Epidermal melanocyte (primary cell): ENCODE measurements around the gene PREX1.

ENCODE experiments used
- DNase-seq: peaks from one replicate; pipeline ENCODE4 v3.0.0; 2011; ENCODE audit warnings: low spot score; ENCODE audit not compliant: insufficient read length

PREX1 gene

DNA sequence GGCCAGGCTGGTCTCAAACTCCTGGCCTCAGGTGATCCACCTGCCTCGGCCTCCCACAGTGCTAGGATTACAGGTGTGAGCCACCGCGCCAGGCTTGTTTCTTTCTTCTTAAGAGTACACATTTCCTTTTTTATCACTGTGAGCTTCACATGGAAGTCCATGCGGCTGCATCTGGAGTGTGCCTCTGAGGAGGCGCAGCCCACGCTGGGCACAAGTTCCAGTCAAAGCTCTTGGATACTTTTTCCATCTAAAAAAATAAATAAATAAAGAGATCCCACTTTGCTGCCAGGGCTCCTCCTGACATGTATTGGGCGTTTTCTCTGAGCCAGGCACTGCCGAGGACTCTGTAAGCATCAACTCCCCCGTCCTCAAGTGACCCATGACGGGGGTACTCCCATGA lies 123.0 kb downstream of the PREX1 start:
- no peak for DNase-seq

DNA sequence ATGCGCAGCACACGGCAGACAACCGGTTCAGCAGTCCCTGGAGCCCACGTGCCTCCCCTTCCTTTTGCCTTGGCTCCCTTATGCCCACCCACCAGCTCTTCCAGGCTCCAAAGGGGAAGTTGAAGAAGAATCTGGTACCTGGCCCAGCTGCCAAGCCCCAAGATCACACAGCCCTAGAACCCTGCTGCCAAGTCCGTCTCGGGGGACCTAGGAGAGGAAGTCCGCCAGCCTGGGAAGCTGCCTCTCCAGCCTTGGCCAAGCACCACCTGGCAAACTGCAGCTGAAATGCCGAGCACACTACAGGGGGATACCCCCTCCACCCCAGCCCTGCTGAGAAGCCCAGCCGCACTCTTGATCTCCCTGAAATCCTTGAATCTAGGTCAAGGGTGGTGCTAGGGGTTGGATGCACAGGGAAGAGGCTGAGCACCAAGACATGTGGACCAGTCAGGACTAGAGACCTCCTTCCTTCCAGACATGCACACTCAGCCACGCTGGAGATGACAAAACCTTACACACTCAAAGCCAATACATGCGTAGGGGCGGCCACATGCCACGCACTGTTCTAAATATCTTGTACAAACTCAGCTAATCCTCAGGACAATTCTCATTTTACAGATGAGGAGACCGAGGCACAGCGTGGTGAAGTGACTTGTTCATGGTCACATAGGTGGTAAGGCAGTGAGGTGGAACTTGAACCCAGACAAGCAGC lies 124.1 kb downstream of the PREX1 start:
- no peak for DNase-seq

DNA sequence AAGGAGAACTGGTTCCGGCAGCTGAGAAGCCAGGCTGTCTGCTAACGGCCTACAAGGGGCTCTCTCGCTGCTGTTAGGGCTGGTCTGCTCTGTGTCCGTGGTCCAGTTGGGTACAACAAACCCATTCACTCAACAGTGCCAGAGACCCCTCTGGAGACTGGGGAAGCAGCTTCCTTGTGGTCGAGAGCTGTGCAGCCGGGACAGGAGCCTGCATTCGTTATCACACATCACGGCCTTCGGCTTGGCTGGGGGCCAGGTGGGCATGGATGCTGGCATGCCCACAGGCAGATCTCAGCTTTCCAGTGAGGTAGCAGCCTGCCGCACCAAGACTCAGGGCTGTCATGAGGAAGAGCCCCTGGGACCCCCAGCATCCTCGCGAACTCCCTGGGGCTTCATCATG lies 124.7 kb downstream of the PREX1 start:
- DNase-seq, result no peak

DNA sequence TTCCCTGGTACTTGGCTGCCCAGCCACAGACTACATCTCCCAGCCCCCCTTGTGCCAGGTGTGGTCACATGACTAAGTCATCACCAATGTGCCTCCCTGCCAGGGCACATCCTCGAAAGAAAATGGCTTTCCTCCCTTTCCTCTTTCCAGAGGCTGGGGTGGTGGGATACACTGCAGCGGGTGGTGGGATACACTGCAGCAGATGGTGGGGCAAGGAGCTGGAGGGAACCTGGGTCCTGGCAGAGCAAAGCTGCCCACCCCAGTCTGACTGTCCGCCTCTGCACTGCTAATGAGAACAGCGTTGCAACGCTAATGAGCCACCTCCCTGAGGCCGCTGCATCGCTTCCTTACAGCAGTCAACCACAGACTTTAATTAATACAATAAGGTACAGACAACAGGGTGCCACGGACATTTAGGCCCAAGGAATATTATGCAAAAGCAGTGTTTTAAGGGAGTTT lies 125.3 kb downstream of the PREX1 start:
- DNase-seq, result no peak

DNA sequence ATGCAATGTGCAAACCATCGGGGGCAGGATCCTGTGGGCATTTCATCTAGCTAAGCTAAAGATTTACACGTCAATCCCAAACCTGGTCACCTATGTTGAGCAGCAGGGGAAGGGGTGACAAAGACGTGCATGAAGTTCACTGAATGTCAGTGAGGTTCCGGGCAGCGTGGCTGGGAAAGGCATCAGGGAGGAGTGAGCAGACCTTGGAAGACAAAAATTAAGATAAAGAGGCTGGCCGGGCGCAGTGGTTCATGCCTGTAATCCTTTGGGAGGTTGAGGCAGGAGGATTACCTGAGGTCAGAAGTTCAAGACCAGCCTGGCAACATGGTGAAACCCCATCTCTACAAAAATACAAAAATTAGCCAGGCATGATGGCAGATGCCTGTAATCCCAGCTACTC lies 126.1 kb downstream of the PREX1 start:
- DNase-seq, result no peak

DNA sequence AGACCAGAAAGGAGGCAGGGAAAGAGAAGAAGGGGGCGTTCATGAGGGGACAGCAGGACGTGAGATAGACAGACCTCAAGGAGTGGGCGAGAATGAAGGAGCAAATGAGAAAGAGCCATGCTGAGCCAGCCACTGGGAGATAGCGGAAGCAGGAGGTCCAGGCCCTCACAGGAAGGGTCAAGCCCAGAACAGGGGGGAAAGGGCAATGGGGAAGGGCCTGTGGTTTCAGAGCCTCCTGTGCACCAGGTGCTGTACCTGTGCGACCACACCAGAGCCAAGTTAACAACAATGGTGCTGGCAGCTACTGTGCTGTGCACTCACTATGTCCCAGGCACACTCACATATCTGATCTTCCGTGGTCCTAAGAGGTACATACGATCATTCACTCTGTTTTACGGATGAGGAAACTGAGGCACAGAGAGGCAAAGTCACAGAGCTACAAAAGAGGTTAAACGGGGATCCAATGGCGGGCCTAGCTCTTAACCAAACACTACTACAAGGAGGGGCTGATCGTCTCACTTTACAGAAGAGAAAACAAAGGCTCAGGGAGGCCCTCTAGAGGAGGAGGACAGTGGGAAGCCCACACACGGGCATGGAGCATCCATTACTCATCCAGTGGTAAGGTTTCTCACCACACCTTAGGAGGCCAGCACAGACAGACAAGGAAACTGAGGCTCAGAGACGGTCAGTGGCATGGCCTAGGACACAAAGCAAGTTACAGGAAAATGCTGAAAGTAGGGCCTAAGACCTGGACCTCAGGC lies 129.1 kb downstream of the PREX1 start:
- DNase-seq, result no peak

DNA sequence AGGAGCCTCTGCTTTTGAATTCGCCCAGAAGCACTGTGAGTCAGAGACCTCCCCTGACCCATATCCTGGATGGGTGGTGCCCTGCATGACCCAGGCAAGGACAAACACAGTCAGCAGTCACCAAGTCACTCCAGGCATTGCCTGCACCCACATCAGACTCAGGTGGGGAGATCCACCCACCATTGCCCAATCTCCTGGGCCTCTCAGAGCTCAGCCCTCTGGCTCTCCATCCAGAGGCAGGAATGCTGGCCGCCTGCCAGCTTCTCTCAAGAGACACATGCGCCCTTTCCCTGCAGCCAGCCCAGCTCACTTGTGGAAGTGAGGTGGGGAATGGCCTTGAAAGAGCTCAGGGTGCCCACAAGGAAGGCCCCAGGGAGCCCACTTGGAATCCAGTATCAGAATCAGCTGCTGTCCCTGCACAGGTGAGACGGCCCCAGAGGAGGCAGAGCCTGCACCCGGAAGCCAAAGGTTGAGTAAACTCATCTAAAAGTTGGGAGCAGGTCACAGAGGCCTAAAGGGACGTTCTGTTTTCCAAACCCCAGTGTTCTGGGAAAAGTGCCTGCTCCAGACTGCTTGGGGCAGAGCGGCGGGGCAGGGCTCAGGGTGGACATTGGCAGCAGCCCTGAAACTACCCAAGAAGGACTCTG lies 129.8 kb downstream of the PREX1 start:
- peak; percentile 63 for DNase-seq

DNA sequence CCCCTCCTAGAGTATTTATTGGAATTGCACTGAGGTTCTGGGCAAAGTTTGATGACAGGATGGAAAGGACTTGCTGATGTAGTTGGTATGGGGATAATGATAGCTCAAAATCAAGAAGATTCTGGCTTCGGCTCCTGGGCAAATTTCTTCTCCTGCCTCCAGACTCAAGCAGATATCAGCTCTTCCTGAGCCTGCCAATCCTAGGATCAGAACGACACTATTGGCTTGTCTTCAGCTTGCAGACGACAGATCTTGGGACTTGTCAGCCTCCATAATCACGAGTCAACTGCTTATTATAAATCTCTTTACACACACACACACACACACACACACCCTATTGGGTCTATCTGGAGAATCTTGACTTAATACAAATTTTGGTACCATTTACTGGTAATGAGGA lies 131.1 kb downstream of the PREX1 start:
- DNase-seq, result no peak

DNA sequence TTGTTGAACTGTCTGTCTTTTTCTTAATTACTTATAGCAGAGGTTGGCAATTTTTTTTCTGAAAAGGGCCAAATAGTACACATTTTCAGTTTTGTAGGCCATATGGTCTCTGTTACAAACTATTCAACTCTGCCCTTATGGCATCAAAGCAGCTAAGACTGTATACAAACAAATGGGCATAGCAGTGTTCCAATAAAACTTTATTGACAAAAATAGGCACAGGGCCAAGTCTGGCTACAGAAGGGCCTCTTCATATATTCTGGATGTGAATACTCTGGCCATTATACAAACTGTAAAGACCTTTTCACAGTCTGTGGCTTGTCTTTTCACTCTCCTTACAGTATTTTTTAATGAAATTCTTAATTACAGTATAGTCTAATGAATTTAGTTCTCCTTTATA lies 132.1 kb downstream of the PREX1 start:
- no peak for DNase-seq

DNA sequence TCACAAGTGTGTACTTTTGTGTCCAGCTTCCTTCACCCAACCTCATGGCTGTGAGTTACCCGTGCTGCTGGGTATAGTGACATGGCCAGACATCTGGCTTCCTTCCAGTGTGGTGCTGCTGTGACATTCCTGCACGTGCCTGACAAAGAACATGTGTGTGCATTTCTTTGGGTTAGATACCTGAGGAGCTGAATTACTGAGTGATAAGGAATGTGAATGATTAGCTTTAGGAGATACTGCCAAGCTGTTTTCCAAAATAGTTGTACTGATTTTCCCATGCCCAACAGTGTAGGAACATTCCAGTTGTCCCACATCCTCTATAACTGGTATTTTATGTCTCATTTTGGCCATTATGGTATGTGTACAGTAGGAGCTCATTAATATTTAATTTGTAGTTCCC lies 132.5 kb downstream of the PREX1 start:
- DNase-seq, result no peak

DNA sequence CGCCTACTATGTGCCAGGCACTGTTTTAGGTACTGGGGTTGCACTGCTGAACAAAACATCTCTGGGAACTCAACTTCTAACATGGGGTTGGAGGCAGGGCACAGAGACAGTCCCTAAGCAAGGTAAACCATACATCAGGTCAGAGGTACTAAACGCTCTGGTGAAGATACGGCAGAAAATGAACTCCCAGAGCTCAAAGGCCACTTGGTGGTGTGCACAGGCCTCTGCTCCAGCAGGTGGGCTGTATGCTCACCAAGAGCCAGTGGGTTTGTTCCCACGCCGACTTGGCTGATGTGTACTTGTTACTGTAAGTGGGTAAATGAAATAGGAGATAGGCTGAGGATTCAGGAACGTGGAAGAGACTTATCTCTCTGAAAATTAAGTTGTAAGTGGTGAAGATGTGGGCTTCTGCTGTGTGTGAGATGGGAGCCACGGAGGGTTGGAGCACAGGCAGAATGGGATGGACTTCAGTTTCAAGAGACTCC lies 133.4 kb downstream of the PREX1 start:
- no peak for DNase-seq

DNA sequence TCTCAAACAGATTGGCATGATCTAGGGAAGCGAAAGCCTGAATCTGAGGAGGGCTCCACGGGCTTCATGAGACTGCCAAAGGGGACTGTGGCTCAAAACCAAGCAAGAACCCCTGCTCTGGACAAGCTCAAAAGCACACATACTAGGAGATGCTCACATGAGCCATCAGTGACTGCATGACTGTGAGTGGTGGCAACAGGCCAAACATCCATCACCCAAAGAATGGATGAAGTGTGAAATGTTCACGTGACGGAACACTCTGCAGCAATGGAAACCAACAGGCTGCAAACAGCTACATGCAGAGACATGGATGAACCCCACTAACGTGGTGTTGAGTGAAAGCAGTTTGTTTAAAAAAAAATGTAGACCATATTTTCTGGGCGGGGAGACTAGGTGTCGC lies 136.3 kb downstream of the PREX1 start:
- no peak for DNase-seq

DNA sequence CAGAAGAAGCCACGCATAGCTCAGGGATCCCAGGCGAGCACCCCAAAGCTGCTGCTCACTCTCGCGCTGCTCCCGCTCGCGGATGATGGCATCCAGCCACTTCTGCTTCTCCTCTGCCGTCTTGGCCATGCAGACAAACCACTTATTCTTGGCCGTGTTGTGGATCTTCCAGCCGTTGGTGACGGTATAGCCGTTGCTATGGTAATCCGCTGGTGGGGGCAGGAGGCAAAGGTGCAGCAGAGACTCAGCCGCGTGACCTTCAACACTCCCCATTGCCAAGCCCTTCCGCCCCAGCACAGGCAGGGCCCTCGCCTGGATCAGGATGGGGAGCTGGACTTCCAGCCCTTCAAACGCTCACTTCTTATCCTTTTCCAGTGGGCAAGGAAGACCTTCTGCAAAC lies 136.9 kb downstream of the PREX1 start:
- DNase-seq, result no peak

DNA sequence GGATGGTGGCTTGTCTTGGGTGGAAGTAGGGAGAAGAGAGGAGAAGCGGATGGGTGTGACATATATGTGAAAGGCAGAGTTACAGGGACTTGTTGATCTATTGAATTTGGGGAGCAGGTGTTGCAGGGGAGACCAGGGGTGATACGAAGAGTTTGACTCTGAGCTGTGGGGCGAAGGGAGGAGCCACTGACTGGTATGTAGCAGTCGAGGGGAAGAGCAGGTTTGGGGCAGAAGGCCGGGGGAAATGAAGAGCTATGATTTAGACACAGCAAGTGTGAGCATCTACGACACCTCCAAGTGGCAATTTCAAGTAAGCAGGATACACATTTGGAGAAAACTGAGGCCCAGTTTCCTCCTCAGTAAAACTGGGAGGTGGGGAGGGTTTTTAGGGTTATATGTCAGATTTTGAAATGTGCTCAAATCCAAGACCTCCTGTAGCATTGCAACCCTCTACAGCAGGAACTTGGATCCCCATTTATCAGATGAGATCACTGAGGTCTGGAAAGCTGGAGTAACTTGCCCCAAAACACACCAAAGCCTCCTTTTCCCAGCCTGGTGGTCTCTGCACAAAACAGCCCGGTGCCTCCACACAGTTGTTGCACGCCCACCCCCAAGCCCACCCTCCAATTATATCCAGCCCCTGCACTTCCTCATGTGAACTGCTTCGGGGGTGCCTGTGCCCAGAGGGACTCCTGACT lies 137.8 kb downstream of the PREX1 start:
- no peak for DNase-seq

DNA sequence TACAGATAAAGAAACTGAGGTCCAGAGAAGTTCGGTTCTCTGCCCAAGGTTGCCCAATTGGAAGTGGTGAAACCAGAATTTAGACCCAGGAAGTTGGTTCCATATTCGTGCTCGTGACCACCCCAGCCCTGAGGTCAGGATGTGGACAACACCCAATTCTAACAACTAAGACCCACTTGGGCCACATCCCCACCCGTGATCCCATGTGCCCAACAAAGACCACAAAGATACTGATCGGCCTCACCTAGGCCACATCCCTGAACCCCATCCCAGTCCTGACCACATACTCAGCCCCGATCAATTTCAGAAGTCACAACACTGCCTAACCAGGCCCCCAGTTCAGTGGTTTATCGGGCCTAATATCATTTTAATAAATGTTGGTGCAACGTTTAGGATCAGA lies 138.4 kb downstream of the PREX1 start:
- DNase-seq, result no peak

DNA sequence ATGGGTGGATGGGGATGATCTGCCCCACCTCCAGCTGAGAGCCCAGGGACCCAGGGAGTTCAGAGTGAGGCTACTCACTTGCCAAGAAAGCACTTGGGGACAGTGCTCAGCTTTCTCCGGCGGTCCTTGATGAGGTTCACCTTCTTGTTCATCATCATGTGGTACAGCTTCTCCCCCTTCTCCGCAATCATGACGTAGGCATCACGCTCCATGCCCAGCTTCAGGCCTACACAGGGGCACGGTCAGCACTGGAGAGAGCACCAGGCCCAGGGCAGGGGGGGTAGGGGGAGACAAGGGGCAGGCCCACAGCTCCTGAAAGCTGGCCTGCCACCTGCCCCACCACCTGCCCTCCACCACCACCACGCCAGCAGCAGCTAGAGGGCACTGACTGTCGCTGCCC lies 139.2 kb downstream of the PREX1 start:
- no peak for DNase-seq

DNA sequence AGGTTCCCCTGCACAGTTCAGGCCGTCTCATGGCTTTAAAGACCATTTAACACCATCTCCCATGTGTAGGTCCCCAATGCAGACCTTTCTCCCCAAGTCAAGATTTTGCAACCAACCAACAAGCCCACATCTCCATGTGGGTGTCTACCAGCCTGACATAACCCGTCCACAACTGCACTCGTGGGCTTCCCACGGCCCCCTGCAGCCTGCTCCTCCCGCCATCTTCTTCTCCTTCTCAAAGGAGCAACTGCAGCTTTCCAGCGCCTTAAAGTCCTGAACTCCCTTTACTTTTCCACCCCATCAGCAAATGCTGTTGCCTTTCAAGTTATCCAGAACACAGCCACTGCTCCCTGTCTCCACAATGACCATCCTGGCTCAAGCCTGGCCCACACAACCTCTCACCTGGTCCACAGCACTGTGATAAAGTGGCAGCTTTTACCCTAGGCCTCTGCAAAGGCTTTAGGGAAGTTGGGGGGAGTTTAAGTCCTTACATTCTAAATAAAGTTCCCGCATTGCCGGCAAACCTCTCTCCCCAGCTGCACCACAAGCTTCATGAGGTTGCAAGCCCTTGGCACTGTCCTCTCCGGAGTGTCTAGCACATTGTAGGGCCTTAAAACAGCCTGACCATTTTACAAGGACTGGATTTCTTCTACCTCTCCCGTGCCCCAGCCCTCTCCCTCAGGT lies 140.5 kb downstream of the PREX1 start:
- DNase-seq, result no peak

DNA sequence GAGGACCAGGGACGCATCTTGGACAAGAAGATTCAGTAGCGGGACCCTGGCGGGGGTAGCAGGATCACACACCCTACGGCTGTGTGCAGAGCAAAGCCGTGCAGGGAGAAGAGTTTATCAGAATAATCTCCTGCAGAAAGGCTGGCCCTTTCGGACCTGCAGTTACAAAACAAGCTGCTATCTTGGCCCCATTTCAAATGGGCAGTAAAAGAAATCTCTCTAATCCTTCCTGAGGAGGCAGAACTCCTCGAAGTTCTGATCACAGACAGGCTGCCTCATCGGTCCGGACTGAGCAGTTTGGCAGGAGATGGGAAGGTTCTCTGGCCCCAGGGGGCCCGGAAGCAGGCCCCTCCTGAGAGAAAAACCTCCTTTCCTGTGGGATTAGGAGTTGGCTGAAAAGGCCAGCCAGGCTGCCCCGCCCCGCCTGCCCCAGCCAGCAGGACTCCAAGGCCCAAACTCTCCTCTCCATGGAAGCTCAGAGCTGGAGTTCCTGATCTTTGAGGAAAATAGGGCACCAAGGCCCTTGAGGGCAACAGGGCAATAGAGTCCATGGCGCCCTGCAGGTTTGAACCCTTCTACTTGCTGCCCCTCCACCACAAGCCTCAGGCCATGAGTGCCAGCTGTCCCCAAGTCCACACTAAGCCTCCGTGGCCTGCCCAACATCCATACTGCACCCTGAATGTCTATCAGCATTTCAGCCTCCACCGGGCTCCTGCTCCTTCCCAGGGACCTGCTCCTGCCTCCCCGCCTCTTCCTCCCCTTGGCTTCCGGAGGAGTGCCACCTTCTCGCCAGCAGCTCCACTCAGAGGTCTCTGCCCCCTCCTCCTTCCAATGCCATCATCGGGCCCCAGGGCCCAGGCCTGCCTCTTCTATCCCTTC lies 141.3 kb downstream of the PREX1 start:
- DNase-seq, result no peak

DNA sequence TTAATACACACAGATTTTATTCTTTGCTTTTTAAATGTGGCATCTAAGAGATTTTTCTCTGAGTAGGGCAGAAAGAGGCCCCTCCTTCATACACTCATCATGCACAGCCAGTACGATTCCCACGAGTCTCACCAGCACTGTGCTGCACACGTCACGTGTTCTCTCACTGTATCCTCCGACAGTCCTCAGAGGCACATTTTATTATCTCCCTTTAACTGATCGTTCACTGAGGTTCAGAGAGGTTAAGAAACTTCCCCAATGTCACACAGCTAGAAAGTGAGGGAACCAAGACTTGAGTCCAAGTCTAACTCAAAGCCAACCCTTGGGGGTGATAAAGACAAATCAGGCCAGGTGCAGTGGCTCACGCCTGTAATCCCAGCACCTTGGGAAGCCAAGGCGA lies 142.5 kb downstream of the PREX1 start:
- no peak for DNase-seq

DNA sequence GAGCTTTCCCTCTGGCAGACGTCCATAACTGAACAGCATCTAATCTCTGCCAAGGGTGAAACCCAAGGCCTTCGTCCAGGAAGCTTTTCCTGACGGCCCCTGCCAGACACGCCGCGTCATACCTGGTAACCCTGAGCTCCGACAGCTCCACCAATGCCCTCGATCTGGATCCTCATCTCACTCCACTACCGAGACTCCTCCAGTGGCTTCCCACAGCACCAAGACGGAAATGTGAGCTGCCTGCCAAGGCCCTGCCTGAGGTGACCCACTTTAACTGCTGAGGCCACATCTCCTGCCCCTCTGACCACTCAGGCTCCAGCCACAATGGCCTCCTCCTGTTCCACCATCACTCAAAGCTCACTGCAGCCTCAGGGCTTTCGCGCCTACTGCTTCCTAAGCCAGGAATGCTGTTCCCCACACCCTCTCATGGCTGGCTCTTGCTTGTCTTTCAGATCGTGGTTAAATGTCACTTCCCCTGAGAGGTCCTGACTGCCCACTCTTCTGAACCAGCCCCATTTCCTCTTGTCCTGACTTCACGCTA lies 143.2 kb downstream of the PREX1 start:
- peak; percentile 46 for DNase-seq
